HepG2 (cell line): ENCODE measurements around the gene PDZD4.

ENCODE experiments used
- ATF1 ChIP-seq: IDR thresholded peaks from 2 replicates; pipeline ENCODE4 v1.6.1; 2016; ENCODE audit warnings: mild to moderate bottlenecking, control low read depth
- ATF7-NPFF ChIP-seq: sonication (generic); formaldehyde crosslinking; IDR thresholded peaks from 2 replicates; pipeline ENCODE4 v1.8.1; 2023; ENCODE audit warnings: mild to moderate bottlenecking, low read depth, missing genetic modification reagents, moderate library complexity
- ATRX ChIP-seq: sonication (generic); formaldehyde crosslinking; IDR thresholded peaks from 2 replicates; pipeline ENCODE4 v1.4.0; 2020; ENCODE audit warnings: missing genetic modification reagents, borderline replicate concordance
- CTCF ChIP-seq: sonication (generic); formaldehyde crosslinking; IDR thresholded peaks from 2 replicates; pipeline ENCODE4 v1.5.0; 2020; ENCODE audit warnings: mild to moderate bottlenecking, missing genetic modification reagents, moderate library complexity
- GZF1 ChIP-seq: sonication (generic); formaldehyde crosslinking; IDR thresholded peaks from 2 replicates; pipeline ENCODE4 v1.5.1; 2020; ENCODE audit warnings: mild to moderate bottlenecking, missing genetic modification reagents
- IRF2 ChIP-seq: IDR thresholded peaks from 2 replicates; pipeline ENCODE4 v1.6.1; 2018; ENCODE audit warnings: missing genetic modification reagents, missing compliant biosample characterization
- PRDM15 ChIP-seq: sonication (generic); formaldehyde crosslinking; IDR thresholded peaks from 2 replicates; pipeline ENCODE4 v1.4.0; 2020; ENCODE audit warnings: missing genetic modification reagents
- SMC3 ChIP-seq: IDR thresholded peaks from 2 replicates; pipeline ENCODE4 v1.6.1; 2011; ENCODE audit warnings: low read length, improper control_type of control experiment
- ZNF101 ChIP-seq: sonication (generic); formaldehyde crosslinking; IDR thresholded peaks from 2 replicates; pipeline ENCODE4 v1.4.0; 2020; ENCODE audit warnings: mild to moderate bottlenecking, low read depth, missing genetic modification reagents, borderline replicate concordance
- ZNF546 ChIP-seq: sonication (generic); formaldehyde crosslinking; conservative IDR thresholded peaks from 2 replicates; pipeline ENCODE4 v1.8.1; 2023; ENCODE audit warnings: mild to moderate bottlenecking, missing genetic modification reagents
- ZNF766 ChIP-seq: sonication (generic); formaldehyde crosslinking; IDR thresholded peaks from 2 replicates; pipeline ENCODE4 v1.5.0; 2020; ENCODE audit warnings: missing genetic modification reagents, borderline replicate concordance
- ZNF816 ChIP-seq: sonication (generic); formaldehyde crosslinking; IDR thresholded peaks from 2 replicates; pipeline ENCODE4 v1.8.0; 2022; ENCODE audit warnings: missing genetic modification reagents, mild to moderate bottlenecking, borderline replicate concordance

- TF ChIP-seq CTCF (CRISPR knock-in tag) (no peak), GZF1 (no peak), ZNF816 (CRISPR knock-in tag) (no peak), PRDM15 (CRISPR knock-in tag) (no peak), ATRX (CRISPR knock-in tag) (no peak), ATF1 (CRISPR knock-in tag) (no peak), IRF2 (CRISPR knock-in tag) (no peak), ZNF766 (CRISPR knock-in tag) (no peak), SMC3 (no peak), ATF7-NPFF (CRISPR knock-in tag) (no peak), ZNF101 (CRISPR knock-in tag) (no peak), ZNF546 (no peak)
These were observed 44.2 kb upstream of the PDZD4 start for GRCh38 chrX:153874366-153875125.
